Ishikawa (cell line): ENCODE results near the gene FASTK.

ENCODE experiments used
- CEBPB ChIP-seq: IDR thresholded peaks from 2 replicates; pipeline ENCODE4 v1.6.1; 2012
- CREB1 ChIP-seq: IDR thresholded peaks from 2 replicates; pipeline ENCODE4 v1.6.1; 2012; ENCODE audit warnings: low read depth
- EGR1 ChIP-seq: IDR thresholded peaks from 2 replicates; pipeline ENCODE4 v1.6.1; 2012
- EP300 ChIP-seq: IDR thresholded peaks from 2 replicates; pipeline ENCODE4 v1.6.1; 2012; ENCODE audit warnings: borderline replicate concordance
- FOXM1 ChIP-seq: IDR thresholded peaks from 2 replicates; pipeline ENCODE4 v1.6.1; 2012; ENCODE audit warnings: low read depth, borderline replicate concordance
- MAX ChIP-seq: IDR thresholded peaks from 2 replicates; pipeline ENCODE4 v1.6.1; 2012
- NFIC ChIP-seq: IDR thresholded peaks from 2 replicates; pipeline ENCODE4 v1.6.1; 2012
- RAD21 ChIP-seq: IDR thresholded peaks from 2 replicates; pipeline ENCODE4 v1.6.1; 2012; ENCODE audit warnings: low read depth
- REST ChIP-seq: IDR thresholded peaks from 2 replicates; pipeline ENCODE4 v1.6.1; 2012; ENCODE audit warnings: low read depth, mild to moderate bottlenecking
- TAF1 ChIP-seq: IDR thresholded peaks from 2 replicates; pipeline ENCODE4 v1.6.1; 2012; ENCODE audit warnings: low read depth, mild to moderate bottlenecking
- TCF12 ChIP-seq: IDR thresholded peaks from 2 replicates; pipeline ENCODE4 v1.6.1; 2012; ENCODE audit warnings: low read depth
- TEAD4 ChIP-seq: IDR thresholded peaks from 2 replicates; pipeline ENCODE4 v1.6.1; 2012
- USF1 ChIP-seq: IDR thresholded peaks from 2 replicates; pipeline ENCODE4 v1.6.1; 2012
- YY1 ChIP-seq: IDR thresholded peaks from 2 replicates; pipeline ENCODE4 v1.6.1; 2012; ENCODE audit warnings: low read depth
- ZBTB7A ChIP-seq: IDR thresholded peaks from 2 replicates; pipeline ENCODE4 v1.6.1; 2012; ENCODE audit warnings: low read depth

Gene FASTK

GRCh38 chr7:151091431-151091830, 10.8 kb upstream of the FASTK start:
- TF ChIP-seq RAD21, result peak; percentile 25; the same call in 1 of the 2 replicates
- TF ChIP-seq TAF1, result no peak

GRCh38 chr7:151091003-151091402, 10.4 kb upstream of the FASTK start:
- TF ChIP-seq FOXM1 (no peak), TCF12 (no peak), REST (no peak), NFIC (no peak), YY1 (no peak), EP300 (no peak)

- no peak for TF ChIP-seq EP300
- TF ChIP-seq TAF1, result no peak
- TF ChIP-seq CREB1, result no peak
- no peak for TF ChIP-seq TEAD4
- TF ChIP-seq CEBPB, result no peak
- no peak for TF ChIP-seq RAD21
- TF ChIP-seq FOXM1, result no peak
These were observed 9.5 kb upstream of the FASTK start for GRCh38 chr7:151089893-151090730.

GRCh38 chr7:151088856-151089699, 8.5 kb upstream of the FASTK start:
- TF ChIP-seq YY1 (no peak), MAX (no peak), REST (no peak), EP300 (no peak), ZBTB7A (no peak), USF1 (no peak), RAD21 (no peak), CREB1 (no peak), EGR1 (no peak), TAF1 (no peak), CEBPB (no peak), FOXM1 (no peak), TCF12 (no peak), TEAD4 (no peak), NFIC (no peak)

GRCh38 chr7:151088019-151088855, 7.6 kb upstream of the FASTK start:
- TF ChIP-seq YY1 (no peak), REST (no peak), FOXM1 (no peak), MAX (no peak), NFIC (no peak), EP300 (no peak)
